K562 treated with DMSO at 1 percent for 4 hours (cell line): ENCODE measurements around the gene CERS4. TPM values are rescaled to one million over a fixed set of nuclear protein-coding genes. Genes with fewer than 3 reads are reported as not detected.

Experiments used
- total RNA-seq: library from RNA; unstranded; fragments of 300-600 nt; gene quantifications from 2 replicates; pipeline ENCODE4 v1.2.3, GENCODE V29; 2022; ENCODE audit not compliant: insufficient read depth

CERS4 gene
- total RNA-seq: 14.0 and 16.9 TPM in 2 replicates

GRCh38 chr19:8208922-8209461 is at the start of gene CERS4:
CERS4 (plus strand) TSS chr19:8209370; CDS start chr19:8251077, 41,707 bp downstream.

DNA sequence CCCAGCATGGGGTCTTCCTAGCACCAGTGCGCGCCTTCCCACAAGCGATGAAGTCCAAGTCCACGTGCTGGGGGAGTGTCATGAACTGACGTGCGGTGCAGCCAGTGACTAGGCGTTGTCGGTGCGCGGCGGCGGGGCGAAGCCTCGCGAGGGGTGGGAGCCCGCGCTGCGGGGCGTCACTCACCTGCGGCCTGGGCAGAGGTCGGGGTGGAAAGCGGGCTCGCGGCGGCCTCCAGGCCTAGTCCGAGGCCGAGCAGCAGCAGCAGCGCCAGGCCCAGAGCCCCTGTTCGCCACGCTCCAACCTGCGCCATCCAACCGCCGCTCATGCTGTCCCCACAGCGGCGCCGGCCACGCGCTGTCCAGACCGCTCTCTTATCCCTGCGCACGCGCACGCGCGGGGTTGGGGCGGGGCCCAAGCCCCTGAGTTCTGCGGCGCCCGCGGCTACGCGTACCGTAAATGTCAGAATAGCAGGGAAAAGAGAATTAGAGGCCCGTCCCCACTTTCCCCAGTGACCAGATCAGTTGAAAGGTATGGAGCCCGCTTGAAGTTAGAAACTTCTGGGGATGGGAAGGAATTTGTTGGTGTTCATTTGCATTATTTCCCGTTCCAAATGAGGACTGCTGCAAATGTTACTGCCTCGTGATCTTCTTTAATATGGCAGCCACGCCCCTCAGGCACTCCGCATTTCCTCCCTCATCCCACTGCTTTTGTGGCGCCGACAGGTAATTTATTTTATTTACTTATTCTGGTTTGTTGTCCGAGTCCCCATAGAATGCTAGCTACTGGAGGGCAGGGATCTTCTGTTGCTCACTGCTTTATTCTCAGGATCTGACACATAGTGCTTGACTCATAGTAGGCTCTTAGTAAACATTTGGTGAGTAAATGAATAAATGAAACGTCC is 99.0 kb downstream of the CERS4 start, which contains the start of gene CD320:
Gene CD320, minus strand, starts transcription at position 394 of the 902 bp plus-strand sequence. Its CDS starts 68 bp downstream, at position 326.

Other genes with a start within 250 kb of the CERS4 start
- 52.1 and 62.2 TPM in 2 replicates for gene ELAVL1, start 203.7 kb upstream of the CERS4 start, total RNA-seq
- gene CCL25, start 156.6 kb upstream of the CERS4 start, total RNA-seq: not detected in 2 replicates
- gene FBN3, start 59.8 kb upstream of the CERS4 start, total RNA-seq: 0.06 TPM in 1 of 2 replicates, not detected in the other
- gene CD320, start 99.0 kb downstream of the CERS4 start, total RNA-seq: 81.9 and 94.6 TPM in 2 replicates
- 125 and 162 TPM in 2 replicates for gene NDUFA7, start 112.0 kb downstream of the CERS4 start, total RNA-seq
- 2,822 and 2,824 TPM in 2 replicates for gene RPS28, start 112.1 kb downstream of the CERS4 start, total RNA-seq
- gene KANK3, start 133.9 kb downstream of the CERS4 start, total RNA-seq: 2.0 TPM in 1 of 2 replicates, not detected in the other
- gene ANGPTL4, start 154.8 kb downstream of the CERS4 start, total RNA-seq: 1.9 TPM in 1 of 2 replicates, not detected in the other
- 117 TPM in 2 replicates for gene RAB11B, start 181.0 kb downstream of the CERS4 start, total RNA-seq
- 13.8 and 15.4 TPM in 2 replicates for gene MARCHF2, start 203.9 kb downstream of the CERS4 start, total RNA-seq
- 366 and 371 TPM in 2 replicates for gene HNRNPM, start 235.6 kb downstream of the CERS4 start, total RNA-seq